HG02642 (cell line): ENCODE results near the gene PCSK5.

Experiments
- ATAC-seq: cut with Tn5 transposase; IDR thresholded peaks from one replicate; pipeline ENCODE4 v1.9.1; 2021; ENCODE audit warnings: mild to moderate bottlenecking; ENCODE audit not compliant: unreplicated experiment, poor library complexity

PCSK5 gene

DNA sequence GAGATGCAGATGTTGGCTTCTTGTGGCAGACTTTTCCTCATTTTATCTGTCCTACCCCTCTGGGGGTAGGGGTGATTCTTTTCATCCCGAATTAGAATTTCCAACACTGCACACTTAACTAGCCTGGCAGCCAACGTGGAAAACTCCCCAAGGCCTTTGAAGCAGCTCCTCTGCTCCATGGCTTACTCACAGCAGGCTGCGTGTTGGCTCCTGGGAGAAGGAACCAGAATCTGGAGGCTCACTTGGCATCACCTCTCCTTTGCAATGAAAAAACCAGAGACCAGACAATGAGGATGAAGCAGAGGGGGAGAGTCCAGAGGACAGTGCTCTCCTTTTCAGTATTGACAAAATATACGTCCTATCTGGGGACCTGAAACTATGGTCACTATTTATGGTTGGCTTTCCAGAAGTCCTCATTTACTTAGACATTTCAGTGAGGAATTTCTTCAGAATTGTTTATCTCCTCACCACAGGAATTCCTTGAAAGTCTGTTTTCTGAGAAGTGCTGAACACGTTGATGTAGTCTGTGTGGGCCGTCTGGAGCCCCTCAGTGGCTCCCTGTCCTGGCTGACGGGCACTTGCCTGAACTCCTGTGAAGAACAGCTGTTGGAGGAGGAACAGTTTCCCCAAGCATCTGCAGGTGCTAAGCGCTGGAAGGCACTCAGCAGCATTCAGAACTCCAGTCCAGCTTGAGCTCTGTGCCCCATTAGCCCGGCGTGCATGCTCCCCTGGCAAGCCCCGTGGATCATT lies 272.5 kb downstream of the PCSK5 start:
- no peak for ATAC-seq

GRCh38 chr9:76166526-76166925 lies 276.1 kb downstream of the PCSK5 start:
- ATAC-seq, result no peak

- no peak for ATAC-seq
Measured at GRCh38 chr9:76176171-76176570, 285.7 kb downstream of the PCSK5 start.

DNA sequence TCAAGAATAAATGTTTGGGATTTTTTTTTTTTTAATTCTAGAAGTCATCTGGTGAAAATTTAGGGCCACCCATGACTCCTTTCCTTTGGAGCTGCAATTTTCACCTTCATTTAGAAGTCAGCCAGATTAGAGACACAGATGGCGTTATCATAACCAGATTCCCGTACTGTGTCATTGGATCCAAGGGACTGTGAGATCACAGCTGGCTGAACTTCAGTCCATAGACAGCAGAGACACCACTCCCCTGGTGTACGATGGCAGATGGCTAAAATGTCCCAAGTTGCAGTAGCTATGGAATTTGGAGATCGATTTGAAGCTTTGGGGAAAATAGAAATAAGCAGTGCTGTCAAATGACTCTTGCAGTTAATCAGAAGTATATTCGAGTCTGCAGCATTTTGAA lies 287.5 kb downstream of the PCSK5 start:
- no peak for ATAC-seq

DNA sequence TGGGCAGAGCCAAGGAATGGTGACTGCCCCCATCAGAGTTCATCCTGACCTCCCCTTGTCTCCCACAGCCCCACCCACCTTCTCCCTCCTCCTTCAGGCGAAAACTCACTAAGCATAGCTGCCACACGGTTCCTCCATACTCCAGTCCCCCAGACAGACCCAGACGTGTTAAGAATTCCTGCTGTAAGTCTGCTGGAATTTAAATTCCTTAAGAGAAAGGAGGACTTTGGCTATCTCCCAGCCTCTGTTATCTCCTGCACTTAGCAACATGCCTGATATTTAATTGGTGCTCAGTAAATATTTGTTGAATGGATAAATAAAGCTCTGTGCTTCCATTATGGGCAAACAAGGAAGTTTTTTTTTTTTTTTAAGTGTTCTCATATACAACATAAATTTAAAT lies 290.1 kb downstream of the PCSK5 start:
- no peak for ATAC-seq

DNA sequence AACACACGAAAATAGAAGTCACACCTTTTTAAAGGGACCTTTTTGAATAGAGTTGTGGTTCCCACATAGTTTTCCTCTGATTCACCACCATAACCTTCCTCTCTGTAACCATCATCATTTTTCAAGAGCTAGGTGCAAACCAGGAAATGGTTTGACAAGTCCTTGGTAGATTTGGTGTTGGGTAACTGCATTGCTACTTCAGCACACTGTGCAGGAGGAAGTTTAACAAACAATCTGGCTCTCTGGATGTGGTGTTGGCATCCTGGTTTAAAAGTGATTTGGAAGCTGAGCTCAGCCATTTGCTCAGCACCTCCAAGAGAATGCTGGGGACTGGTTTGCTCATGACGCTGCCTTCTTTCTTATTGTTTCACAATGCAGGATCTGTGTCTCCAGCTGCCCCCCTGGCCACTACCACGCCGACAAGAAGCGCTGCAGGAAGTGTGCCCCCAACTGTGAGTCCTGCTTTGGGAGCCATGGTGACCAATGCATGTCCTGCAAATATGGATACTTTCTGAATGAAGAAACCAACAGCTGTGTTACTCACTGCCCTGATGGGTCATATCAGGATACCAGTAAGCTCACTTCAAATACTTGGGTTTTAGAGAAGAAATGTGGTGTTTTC lies 290.7 kb downstream of the PCSK5 start:
- no peak for ATAC-seq

DNA sequence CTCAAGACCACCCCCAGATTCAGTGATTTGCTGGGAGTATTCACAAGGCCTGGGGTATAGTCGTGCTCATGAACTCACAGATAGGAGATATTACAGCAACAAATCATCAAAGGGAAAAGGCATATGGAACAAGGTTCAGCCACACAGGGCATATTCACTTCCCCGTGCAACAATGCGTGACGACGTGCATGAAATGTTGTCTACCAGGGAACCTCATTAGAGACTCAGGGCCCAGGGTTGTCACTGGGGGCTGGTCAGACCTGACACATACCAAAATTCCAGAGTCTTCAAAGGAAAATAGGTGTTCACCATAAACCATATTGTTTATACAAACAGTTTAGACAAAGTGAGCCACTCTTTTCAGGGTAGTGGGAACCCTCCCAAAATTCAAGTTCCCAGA lies 291.3 kb downstream of the PCSK5 start:
- no peak for ATAC-seq

DNA sequence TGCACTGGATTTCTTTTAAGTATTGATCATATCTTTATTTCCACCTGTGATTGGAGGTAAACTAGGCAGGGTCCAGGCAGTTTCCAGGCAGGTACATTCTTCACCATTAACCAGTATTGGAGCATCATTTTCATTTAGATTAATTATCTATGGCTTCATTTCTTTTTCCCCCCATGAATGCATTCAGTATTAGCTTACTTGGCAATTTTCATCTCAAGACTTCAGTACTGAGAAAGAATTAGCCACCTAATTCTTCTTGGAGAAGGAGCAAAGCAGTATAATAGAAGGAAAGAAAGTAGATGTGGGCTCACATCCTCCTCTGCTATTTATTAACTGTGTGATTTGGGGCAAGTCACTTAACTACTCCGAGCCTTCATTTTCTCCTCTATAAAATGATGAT lies 295.0 kb downstream of the PCSK5 start:
- ATAC-seq, result no peak

GRCh38 chr9:76188286-76188685 lies 297.8 kb downstream of the PCSK5 start:
- ATAC-seq, result no peak

- no peak for ATAC-seq
Measured at GRCh38 chr9:76188905-76189304, 298.4 kb downstream of the PCSK5 start.

DNA sequence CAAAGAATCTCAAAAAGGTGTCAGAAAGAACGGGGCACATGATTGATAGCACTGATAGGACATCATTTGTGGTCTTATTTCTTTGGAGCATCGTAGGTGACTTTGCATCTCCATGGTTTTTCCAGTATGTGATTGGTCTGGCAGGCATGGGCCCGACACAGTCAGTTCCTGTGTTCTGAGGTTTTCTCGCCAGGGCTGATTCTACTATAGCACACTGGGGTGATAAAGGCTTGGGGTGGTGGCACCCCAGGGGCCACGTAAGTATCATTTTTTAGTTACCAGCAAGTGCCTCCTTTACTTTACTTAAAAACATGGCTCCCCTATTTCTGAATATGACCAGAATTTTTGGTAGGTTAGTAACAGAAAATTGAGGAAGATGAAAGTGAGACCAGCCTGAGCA lies 301.0 kb downstream of the PCSK5 start:
- no peak for ATAC-seq

DNA sequence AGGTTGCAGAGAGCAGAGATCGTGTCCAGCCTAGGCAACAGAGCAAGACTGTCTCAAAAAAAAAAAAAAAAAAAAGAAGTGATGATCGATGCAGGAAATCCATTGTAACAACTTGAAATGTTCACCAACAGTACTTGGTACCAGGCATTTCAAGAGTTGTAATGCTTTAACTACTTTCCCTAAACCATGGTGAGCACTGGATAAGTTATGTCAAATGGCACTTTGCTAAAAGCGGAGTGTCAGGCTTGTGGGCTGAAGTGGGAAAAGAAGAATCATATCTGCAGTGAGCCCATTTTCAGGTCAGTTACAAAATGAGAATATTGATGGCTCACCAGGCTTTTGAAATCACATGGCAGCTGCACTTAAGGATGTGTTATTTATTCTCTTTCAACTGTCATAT lies 301.5 kb downstream of the PCSK5 start:
- no peak for ATAC-seq

DNA sequence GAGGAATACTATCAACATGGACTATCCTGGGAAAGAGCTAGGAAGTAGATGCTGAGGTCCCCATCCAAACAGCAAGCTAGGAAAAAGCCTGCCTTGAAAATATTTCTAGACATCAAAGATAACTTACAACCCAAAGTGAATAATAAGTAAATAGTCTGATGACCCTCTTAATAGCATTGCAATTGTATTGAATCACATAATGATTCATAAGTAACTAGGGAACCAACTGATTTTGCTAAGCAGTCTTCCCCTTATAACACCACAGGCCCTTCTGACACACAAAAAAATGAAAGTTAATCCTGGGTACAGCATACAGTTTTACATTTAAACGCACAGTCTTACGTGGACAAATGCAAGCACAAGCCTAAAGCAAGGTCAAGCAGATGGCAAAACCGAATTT lies 304.4 kb downstream of the PCSK5 start:
- no peak for ATAC-seq

DNA sequence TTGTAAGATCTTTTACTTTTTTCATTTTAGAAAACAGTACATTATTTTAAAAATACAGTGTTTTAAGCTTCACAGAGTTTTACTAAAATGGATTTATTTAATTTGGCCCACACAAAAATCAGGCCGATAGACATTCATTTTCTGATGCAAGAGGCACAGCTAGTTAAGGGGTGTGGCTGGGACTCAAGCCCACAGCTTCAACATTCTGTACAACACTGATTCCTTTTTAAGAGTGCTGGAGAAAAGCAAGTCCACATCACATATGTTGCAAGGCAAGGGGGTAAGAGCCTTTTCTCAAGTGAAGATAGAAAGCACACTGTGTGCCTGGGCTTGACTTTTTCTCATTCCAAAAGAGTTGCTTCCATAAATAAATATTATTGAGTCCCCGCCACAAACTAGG lies 307.9 kb downstream of the PCSK5 start:
- ATAC-seq, result no peak

DNA sequence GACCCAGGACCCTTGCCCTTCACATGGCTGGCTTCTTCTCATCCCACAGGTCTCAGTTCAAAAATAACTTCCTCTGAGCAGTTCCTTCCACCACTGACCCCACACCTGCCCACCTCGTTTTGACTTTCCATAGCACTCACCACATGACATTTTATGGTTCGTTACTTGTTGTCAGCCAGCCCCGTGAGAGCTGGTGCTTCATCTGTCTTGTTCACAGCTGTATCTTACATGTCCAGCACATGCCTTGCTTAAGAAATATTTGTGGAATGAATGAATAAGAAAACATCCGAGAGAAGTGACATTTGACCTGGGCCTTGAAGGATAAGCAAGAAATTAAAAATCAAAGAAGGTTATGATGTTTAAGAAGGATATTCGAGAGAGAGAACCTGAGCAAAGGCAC lies 309.8 kb downstream of the PCSK5 start:
- no peak for ATAC-seq

- ATAC-seq, result no peak
Measured at GRCh38 chr9:76200745-76201144, 310.3 kb downstream of the PCSK5 start.

DNA sequence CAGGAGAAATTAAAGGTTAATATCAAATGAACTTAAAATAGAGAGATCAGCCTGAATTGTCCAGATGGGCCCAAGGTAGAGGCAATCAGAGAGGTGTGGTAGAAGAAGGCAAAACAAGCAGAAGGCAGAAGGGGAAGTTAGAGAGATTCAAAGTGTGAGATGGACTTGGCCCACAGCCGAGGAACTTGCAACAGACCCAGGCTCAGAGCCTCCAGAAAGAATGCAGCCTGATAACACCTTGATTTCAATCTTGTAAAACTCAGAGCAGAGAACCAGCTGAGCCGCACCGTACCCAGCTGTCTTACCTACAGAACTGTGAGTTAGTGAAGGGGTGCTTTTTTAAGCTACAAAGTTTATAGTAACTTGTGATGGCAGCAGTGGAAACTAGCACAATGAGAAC lies 312.9 kb downstream of the PCSK5 start:
- ATAC-seq, result no peak

DNA sequence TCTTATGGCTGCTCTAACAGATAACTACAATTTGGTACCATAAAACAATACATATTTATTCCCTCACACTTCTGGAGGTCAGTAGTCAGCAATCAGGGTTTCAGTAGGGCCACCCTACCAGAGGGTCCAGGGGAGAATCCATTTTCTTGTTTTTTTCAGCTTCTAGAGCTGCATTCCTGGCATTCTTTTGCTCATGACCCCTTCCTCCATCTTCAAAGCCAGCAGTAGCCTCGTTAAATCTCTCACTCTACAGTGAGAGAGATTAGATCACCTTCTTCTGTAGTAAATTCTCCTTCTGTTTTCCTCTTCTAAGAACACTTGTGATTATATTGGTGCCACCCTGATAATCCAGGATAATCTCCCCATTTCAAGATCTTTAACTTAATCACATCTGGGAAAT lies 316.3 kb downstream of the PCSK5 start:
- no peak for ATAC-seq

DNA sequence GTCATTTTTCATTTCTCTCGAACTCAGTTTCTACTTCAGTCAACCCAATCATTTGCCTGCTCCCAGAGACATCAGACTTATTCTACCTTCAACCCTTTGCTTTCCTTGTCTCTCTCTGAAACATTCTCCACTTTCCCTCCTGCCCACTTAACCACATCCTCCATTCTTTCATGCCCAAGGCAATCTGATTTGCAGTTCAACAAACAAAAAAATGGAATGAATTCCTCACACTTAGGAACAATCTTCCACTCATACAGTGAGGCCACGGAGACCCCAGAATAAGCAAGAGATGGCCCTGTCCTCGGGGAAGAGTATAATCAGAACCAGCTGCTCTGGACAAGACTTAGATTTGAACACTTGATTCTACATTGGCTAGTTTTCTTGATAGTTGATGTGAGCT lies 323.3 kb downstream of the PCSK5 start:
- ATAC-seq, result no peak

- ATAC-seq, result no peak
Measured at GRCh38 chr9:76215066-76215465, 324.6 kb downstream of the PCSK5 start.

GRCh38 chr9:76216161-76216649 lies 325.7 kb downstream of the PCSK5 start:
- ATAC-seq, result no peak
